GM12878 (cell line): ENCODE results near the gene POMC. TPM values are rescaled to one million over a fixed set of nuclear protein-coding genes. Genes with fewer than 3 reads are reported as not detected.

Experiments
- ATAC-seq: fragments of 200-7000 bp; cut with Tn5 transposase; 3 replicates; pipeline ENCODE4 v1.9.1; 2020; ENCODE audit warnings: mild to moderate bottlenecking, moderate library complexity
- BruUV-seq: library from RNA; stranded (reverse); fragments of 400-500 nt; replicated peaks from 2 replicates; lab custom pipeline; 2021; lab: Mats Ljungman, UMichigan
- CTCF ChIA-PET: fragments of 300-600 bp; sonication (Branson Sonifier 250); formaldehyde crosslinking; extraction: SDS; loops from one replicate; lab custom pipeline; 2021; ENCODE audit warnings: inconsistent platforms; lab: Yijun Ruan, JAX
- POLR2A ChIA-PET: fragments of 350-600 bp; formaldehyde crosslinking; extraction: SDS; loops from one replicate; lab custom pipeline; 2021; ENCODE audit warnings: inconsistent platforms; lab: Charles Lee
- RAD21 ChIA-PET: fragments of 300-600 bp; sonication (Branson Sonifier 250); formaldehyde crosslinking; loops from one replicate; lab custom pipeline; 2023; ENCODE audit warnings: antibody characterized with exemption; ENCODE audit not compliant: unreplicated experiment; lab: Charles Lee
- SMC1A ChIA-PET: fragments of 300-600 bp; sonication (Branson Sonifier 250); formaldehyde crosslinking; loops from one replicate; lab custom pipeline; 2023; ENCODE audit not compliant: unreplicated experiment, uncharacterized antibody; lab: Charles Lee
- DNase-seq: peaks from one replicate; pipeline ENCODE4 v3.0.0-alpha.2; 2011; ENCODE audit warnings: low read depth, low spot score
- FAIRE-seq: peaks from 3 replicates; lab custom pipeline; 2011; peaks lifted over from hg19 to GRCh38; lab: Jason Lieb, UNC
- H2AFZ ChIP-seq: 2 replicates; pipeline ENCODE4 v1.6.0; 2011; ENCODE audit warnings: low read depth, low read length, control low read depth; ENCODE audit not compliant: control insufficient read depth
- H3K27ac ChIP-seq: 2 replicates; pipeline ENCODE4 v1.5.1; 2011; ENCODE audit warnings: control low read depth; ENCODE audit not compliant: control insufficient read depth, insufficient read depth
- H3K27me3 ChIP-seq, 2 experiments: replicated peaks in 1 of 2; 2 replicates each; pipeline versions ENCODE4 v1.6.0 to v1.6.1; 2011; ENCODE audit warnings: low read length in 1 of 2; ENCODE audit not compliant: control insufficient read depth in 2 of 2, insufficient read depth in 2 of 2
- H3K36me3 ChIP-seq, 2 experiments: 2 replicates each; pipeline ENCODE4 v1.5.1; 2011; ENCODE audit warnings: low read length in 1 of 2; ENCODE audit not compliant: control insufficient read depth in 2 of 2, insufficient read depth in 2 of 2
- H3K4me1 ChIP-seq: 2 replicates; pipeline ENCODE4 v1.6.1; 2011; ENCODE audit warnings: mild to moderate bottlenecking, low read length, moderate library complexity, mixed read lengths; ENCODE audit not compliant: control insufficient read depth, insufficient read depth
- H3K4me2 ChIP-seq: 2 replicates; pipeline ENCODE4 v1.6.0; 2011; ENCODE audit warnings: control low read depth; ENCODE audit not compliant: control insufficient read depth, insufficient read depth
- H3K4me3 ChIP-seq: fragments of 200-600 bp; sonication (generic); 2 replicates; pipeline ENCODE4 v1.5.1; 2016
- H3K79me2 ChIP-seq: 2 replicates; pipeline ENCODE4 v1.6.0; 2011; ENCODE audit warnings: low read length; ENCODE audit not compliant: control insufficient read depth, insufficient read depth
- H3K9ac ChIP-seq: 2 replicates; pipeline ENCODE4 v1.8.0; 2011; ENCODE audit warnings: low read length, control low read depth, mixed read lengths; ENCODE audit not compliant: control insufficient read depth, insufficient read depth
- H3K9me3 ChIP-seq: replicated peaks from 3 replicates; pipeline ENCODE4 v1.5.1; 2011; ENCODE audit warnings: mild to moderate bottlenecking, low read length; ENCODE audit not compliant: control insufficient read depth, insufficient read depth
- H4K20me1 ChIP-seq: 2 replicates; pipeline ENCODE4 v1.6.0; 2011; ENCODE audit not compliant: control insufficient read depth, insufficient read depth
- MEF2A ChIP-seq: IDR thresholded peaks from 2 replicates; pipeline ENCODE4 v1.6.1; 2011; ENCODE audit warnings: low read depth, mild to moderate bottlenecking, low read length, moderate library complexity; ENCODE audit not compliant: insufficient read depth
- NFIC ChIP-seq: IDR thresholded peaks from 2 replicates; pipeline ENCODE4 v1.6.1; 2012; ENCODE audit warnings: low read depth, mild to moderate bottlenecking, inconsistent platforms, low read length, moderate library complexity
- NFYA ChIP-seq: IDR thresholded peaks from 2 replicates; pipeline ENCODE4 v1.6.1; 2011; ENCODE audit warnings: low read depth, mild to moderate bottlenecking, low read length, improper control_type of control experiment, borderline replicate concordance
- NR2C2 ChIP-seq: IDR thresholded peaks from 2 replicates; pipeline ENCODE4 v1.6.1; 2011; ENCODE audit warnings: borderline replicate concordance, low read depth; ENCODE audit not compliant: control insufficient read depth, insufficient read length
- NRF1 ChIP-seq: conservative IDR thresholded peaks from 2 replicates; pipeline ENCODE4 v1.6.1; 2011; ENCODE audit warnings: mild to moderate bottlenecking, low read depth, low read length, improper control_type of control experiment
- POLR2AphosphoS2 ChIP-seq: IDR thresholded peaks from 2 replicates; pipeline ENCODE4 v1.6.1; 2011; ENCODE audit warnings: low read depth, mild to moderate bottlenecking, low read length, improper control_type of control experiment, moderate library complexity
- RBBP5 ChIP-seq: fragments of 200-600 bp; sonication (generic); conservative IDR thresholded peaks from 2 replicates; pipeline ENCODE4 v1.6.1; 2016
- RUNX3 ChIP-seq: IDR thresholded peaks from 2 replicates; pipeline ENCODE4 v1.6.1; 2012; ENCODE audit warnings: low read length, inconsistent platforms
- SMAD5 ChIP-seq: IDR thresholded peaks from 2 replicates; pipeline ENCODE4 v1.6.1; 2016; ENCODE audit warnings: antibody characterized with exemption, low read depth
- STAT3 ChIP-seq: IDR thresholded peaks from 2 replicates; pipeline ENCODE4 v1.6.1; 2011; ENCODE audit warnings: low read depth, low read length, improper control_type of control experiment
- YY1 ChIP-seq: IDR thresholded peaks from 2 replicates; pipeline ENCODE4 v1.6.1; 2011; ENCODE audit warnings: low read depth, mild to moderate bottlenecking, low read length
- ZSCAN29 ChIP-seq: fragments of 450-650 bp; IDR thresholded peaks from 2 replicates; pipeline ENCODE4 v1.6.1; 2017; ENCODE audit warnings: mild to moderate bottlenecking, moderate library complexity
- WGBS: methylation state at CpG from one replicate; pipeline ENCODE4 v1.1.6; 2016; ENCODE audit warnings: low lambda C conversion rate; ENCODE audit not compliant: insufficient replicate concordance, insufficient coverage; ENCODE audit errors: missing lambda C conversion rate; 5-methylcytosine and 5-hydroxymethylcytosine counted together
- in situ Hi-C: fragments of 300-500 bp; cut with MboI; formaldehyde crosslinking; loops from 9 replicates; pipeline ENCODE4 v1.14.3; 2018; ENCODE audit warnings: mixed read lengths
- intact Hi-C: fragments of 100-400 bp; cut with micrococcal nuclease; formaldehyde crosslinking; loops from one replicate; pipeline ENCODE4 v1.14.2; 2022; ENCODE audit not compliant: unreplicated experiment
- polyA plus RNA-seq, 11 experiments: library from polyadenylated mRNA; depleted of rRNA in 4 of 11; unstranded in 6 of 11; stranded (reverse) in 5 of 11; fragments of >200 nt; fragmentation: Nextera tagmentation in 4 of 11; fragmentation: Illumina TruSeq in 1 of 11; extraction: Ambion mirVana in 4 of 11; extraction: Trizol in 1 of 11; gene quantifications; 1 replicate in 1 of 11; 2 replicates in 10 of 11; pipeline versions ENCODE4 v1.2.1 to v1.2.3, GENCODE V29; 2011 to 2016; ENCODE audit warnings: inconsistent platforms in 2 of 11, missing spikeins in 2 of 11, low read depth in 1 of 11
- total RNA-seq, 4 experiments: library from RNA; depleted of rRNA in 3 of 4; stranded (reverse); fragments of >200 nt in 3 of 4; fragmentation: Illumina TruSeq in 1 of 4; extraction: Trizol in 1 of 4; gene quantifications; 2 replicates each; pipeline versions ENCODE4 v1.2.1 to v1.2.3, GENCODE V29; 2013 to 2021
- TF ChIP-seq, protein P1 (sequence below): IDR thresholded peaks from 2 replicates; pipeline ENCODE4 v1.6.1; 2011; ENCODE audit warnings: borderline replicate concordance, low read depth, mild to moderate bottlenecking, moderate library complexity, low read length; ENCODE audit not compliant: insufficient read depth, poor library complexity, severe bottlenecking
- TF ChIP-seq, protein P2 (sequence below): fragments of 450-650 bp; IDR thresholded peaks from 2 replicates; pipeline ENCODE4 v1.6.1; 2017; ENCODE audit warnings: mild to moderate bottlenecking, moderate library complexity
- TF ChIP-seq, protein P3 (sequence below): IDR thresholded peaks from 2 replicates; pipeline ENCODE4 v1.6.1; 2012; ENCODE audit warnings: low read depth, low read length, improper control_type of control experiment

The POMC gene
- total and polyA plus RNA-seq, 10 of the 15 experiments (the other 5 are each of a cell fraction or from before 2014, with no cell fraction given), result 0.05 to 14.7 (median 6.8) TPM; not detected in 1

DNA sequence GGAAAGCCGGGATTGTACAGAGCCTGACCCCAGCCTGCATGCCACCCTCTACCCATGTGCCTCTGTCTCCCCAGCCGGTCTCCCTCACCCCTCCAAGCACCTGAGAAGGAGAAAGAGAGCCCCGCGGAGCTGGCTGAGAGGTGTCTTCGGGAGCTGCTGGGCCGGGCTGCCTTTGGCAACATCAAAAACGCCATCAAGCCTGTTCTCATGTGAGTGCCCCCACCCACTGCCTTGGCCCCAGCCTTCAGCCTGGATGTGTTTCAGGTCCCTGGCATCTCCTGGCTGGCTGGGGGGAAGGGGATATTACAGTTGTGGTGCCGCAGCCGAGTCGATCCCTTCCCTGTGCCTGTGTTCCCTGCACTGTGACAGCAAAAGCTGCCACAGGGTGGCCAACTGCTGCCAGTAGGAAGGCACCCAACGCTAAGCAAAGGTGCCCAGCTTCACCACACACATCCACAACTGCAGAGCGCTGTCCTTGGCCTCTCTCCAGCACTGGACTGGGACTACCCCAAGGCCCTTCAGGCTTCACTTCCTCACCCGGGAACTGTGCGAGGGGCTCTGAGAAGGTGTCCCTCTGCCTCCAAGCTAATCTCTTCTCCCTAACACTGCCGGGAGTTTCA is 38.4 kb downstream of the POMC start (continued):
- no peak for TF ChIP-seq NFYA
- TF ChIP-seq, protein P1, sequence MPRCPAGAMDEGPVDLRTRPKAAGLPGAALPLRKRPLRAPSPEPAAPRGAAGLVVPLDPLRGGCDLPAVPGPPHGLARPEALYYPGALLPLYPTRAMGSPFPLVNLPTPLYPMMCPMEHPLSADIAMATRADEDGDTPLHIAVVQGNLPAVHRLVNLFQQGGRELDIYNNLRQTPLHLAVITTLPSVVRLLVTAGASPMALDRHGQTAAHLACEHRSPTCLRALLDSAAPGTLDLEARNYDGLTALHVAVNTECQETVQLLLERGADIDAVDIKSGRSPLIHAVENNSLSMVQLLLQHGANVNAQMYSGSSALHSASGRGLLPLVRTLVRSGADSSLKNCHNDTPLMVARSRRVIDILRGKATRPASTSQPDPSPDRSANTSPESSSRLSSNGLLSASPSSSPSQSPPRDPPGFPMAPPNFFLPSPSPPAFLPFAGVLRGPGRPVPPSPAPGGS, result no peak
- TF ChIP-seq RBBP5, result no peak
- TF ChIP-seq, protein P2, sequence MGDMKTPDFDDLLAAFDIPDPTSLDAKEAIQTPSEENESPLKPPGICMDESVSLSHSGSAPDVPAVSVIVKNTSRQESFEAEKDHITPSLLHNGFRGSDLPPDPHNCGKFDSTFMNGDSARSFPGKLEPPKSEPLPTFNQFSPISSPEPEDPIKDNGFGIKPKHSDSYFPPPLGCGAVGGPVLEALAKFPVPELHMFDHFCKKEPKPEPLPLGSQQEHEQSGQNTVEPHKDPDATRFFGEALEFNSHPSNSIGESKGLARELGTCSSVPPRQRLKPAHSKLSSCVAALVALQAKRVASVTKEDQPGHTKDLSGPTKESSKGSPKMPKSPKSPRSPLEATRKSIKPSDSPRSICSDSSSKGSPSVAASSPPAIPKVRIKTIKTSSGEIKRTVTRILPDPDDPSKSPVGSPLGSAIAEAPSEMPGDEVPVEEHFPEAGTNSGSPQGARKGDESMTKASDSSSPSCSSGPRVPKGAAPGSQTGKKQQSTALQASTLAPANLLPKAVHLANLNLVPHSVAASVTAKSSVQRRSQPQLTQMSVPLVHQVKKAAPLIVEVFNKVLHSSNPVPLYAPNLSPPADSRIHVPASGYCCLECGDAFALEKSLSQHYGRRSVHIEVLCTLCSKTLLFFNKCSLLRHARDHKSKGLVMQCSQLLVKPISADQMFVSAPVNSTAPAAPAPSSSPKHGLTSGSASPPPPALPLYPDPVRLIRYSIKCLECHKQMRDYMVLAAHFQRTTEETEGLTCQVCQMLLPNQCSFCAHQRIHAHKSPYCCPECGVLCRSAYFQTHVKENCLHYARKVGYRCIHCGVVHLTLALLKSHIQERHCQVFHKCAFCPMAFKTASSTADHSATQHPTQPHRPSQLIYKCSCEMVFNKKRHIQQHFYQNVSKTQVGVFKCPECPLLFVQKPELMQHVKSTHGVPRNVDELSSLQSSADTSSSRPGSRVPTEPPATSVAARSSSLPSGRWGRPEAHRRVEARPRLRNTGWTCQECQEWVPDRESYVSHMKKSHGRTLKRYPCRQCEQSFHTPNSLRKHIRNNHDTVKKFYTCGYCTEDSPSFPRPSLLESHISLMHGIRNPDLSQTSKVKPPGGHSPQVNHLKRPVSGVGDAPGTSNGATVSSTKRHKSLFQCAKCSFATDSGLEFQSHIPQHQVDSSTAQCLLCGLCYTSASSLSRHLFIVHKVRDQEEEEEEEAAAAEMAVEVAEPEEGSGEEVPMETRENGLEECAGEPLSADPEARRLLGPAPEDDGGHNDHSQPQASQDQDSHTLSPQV, result no peak
- TF ChIP-seq STAT3, result no peak

DNA sequence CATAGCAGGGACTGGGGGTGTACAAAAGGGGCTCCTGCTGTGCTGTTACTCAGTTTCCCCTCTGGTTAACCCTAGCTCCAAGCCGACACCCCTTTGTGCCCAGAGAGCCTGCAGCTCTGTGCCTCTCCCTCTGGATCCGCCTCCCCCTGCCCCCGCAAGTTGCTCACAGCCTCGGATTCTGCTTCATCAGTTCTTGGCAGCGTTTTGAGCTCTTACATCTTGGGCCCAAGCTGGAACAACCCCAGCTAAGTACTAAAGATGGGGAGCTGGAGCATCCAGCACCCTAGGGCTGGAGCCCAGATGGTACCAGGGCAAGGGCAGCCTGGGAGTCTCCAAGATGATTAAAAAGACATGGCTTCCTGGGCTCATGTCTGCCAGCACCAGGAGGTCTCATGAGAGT is 40.7 kb downstream of the POMC start:
- ChIA-PET RAD21 (interaction anchor here (1.3 to 5.7 kb wide), 4 partner anchors 68 to 718 kb away, joined by 4 to 97 read pairs (median 13); no protein-coding TSS in a partner anchor), CTCF (interaction anchor here (1.0 to 4.5 kb wide), 4 partner anchors 41 to 718 kb away, joined by 3 to 174 read pairs (median 26); partner anchors contain the start of gene POMC), SMC1A (interaction anchor here (1.1 to 5.5 kb wide), 5 partner anchors 8 to 718 kb away, joined by 4 to 74 read pairs (median 8); no protein-coding TSS in a partner anchor), POLR2A (interaction anchor here (1.2 kb wide), 1 partner anchor 152 kb away, joined by 6 read pairs; no protein-coding TSS in a partner anchor)
- FAIRE-seq (no peak), ATAC-seq (no peak), DNase-seq (no peak)
- Histone ChIP-seq H3K27me3 (peaks cover 0 to 2% of the 10 kb centered on the region in 2 experiments; a peak in 3 of 4 replicates), H3K4me2 (no peak overlapping the region), H3K36me3 (no peaks in the 10 kb centered on the region), H4K20me1 (no peaks in the 10 kb centered on the region), H3K27ac (no peak overlapping the region), H3K9me3 (no peaks in the 10 kb centered on the region), H3K79me2 (no peaks in the 10 kb centered on the region), H2AFZ (no peak overlapping the region), H3K4me1 (no peaks in the 10 kb centered on the region), H3K4me3 (no peak overlapping the region), H3K9ac (no peak overlapping the region)
- WGBS, result 83% methylated on average over 5 of the region's 5 CpGs
- intact Hi-C loops (no loop called here), in situ Hi-C loops (loop anchor here (5.0 kb wide), 1 partner anchor 150 kb away; no protein-coding TSS in a partner anchor)
- no TSS peak for BruUV-seq
- no peak for TF ChIP-seq YY1
- no peak for TF ChIP-seq NFIC
- TF ChIP-seq ZSCAN29, result no peak
- TF ChIP-seq NRF1, result no peak
- TF ChIP-seq, protein P3, sequence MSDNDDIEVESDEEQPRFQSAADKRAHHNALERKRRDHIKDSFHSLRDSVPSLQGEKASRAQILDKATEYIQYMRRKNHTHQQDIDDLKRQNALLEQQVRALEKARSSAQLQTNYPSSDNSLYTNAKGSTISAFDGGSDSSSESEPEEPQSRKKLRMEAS, result no peak
- no peak for TF ChIP-seq SMAD5
- no peak for TF ChIP-seq POLR2AphosphoS2
- TF ChIP-seq MEF2A, result no peak
- no peak for TF ChIP-seq RUNX3
- TF ChIP-seq NR2C2, result no peak
